ENCODE results near the gene JARID2. TPM values are rescaled to one million over a fixed set of nuclear protein-coding genes. Genes with fewer than 3 reads are reported as not detected.

Gene JARID2
- total RNA-seq, 1 donor from 2014 or later, result 66.1 TPM

GRCh38 chr6:15518878-15519277 lies 273.0 kb downstream of the JARID2 start:
- peaks cover 9% of the 10 kb centered on the region for H3K4me1 Mint-ChIP-seq (ENCODE audit: unreplicated experiment)
- peaks cover 70% of the 10 kb centered on the region for H3K36me3 Mint-ChIP-seq (ENCODE audit: low read depth, unreplicated experiment)
- H3K4me3 Mint-ChIP-seq (ENCODE audit: unreplicated experiment), result peak overlapping the region; percentile 52
- TF ChIP-seq CTCF (IDR thresholded peaks at IDR 0.05; ENCODE audit: unreplicated experiment), result no peak
- H3K27ac Mint-ChIP-seq (ENCODE audit: unreplicated experiment), result peak overlapping the region; percentile 8
- peaks cover 26% of the 10 kb centered on the region for H3K27me3 Mint-ChIP-seq (ENCODE audit: unreplicated experiment)
- H3K9me3 Mint-ChIP-seq (ENCODE audit: unreplicated experiment), result no peaks in the 10 kb centered on the region
- no peak for DNase-seq (ENCODE audit: low spot score)

GRCh38 chr6:15519681-15520080 lies 273.8 kb downstream of the JARID2 start:
- Mint-ChIP-seq H3K27ac (ENCODE audit: unreplicated experiment) (peak overlapping the region; percentile 23), H3K9me3 (ENCODE audit: unreplicated experiment) (no peaks in the 10 kb centered on the region), H3K36me3 (ENCODE audit: low read depth, unreplicated experiment) (peaks cover 69% of the 10 kb centered on the region), H3K4me3 (ENCODE audit: unreplicated experiment) (no peak overlapping the region), H3K27me3 (ENCODE audit: unreplicated experiment) (peaks cover 24% of the 10 kb centered on the region), H3K4me1 (ENCODE audit: unreplicated experiment) (peaks cover 6% of the 10 kb centered on the region)
- no peak for TF ChIP-seq CTCF (IDR thresholded peaks at IDR 0.05; ENCODE audit: unreplicated experiment)
- no peak for DNase-seq (ENCODE audit: low spot score)

GRCh38 chr6:15520626-15521203 lies 274.8 kb downstream of the JARID2 start:
- no peak for DNase-seq (ENCODE audit: low spot score)
- Mint-ChIP-seq H3K27me3 (ENCODE audit: unreplicated experiment) (peaks cover 26% of the 10 kb centered on the region), H3K27ac (ENCODE audit: unreplicated experiment) (peak overlapping the region; percentile 64), H3K4me3 (ENCODE audit: unreplicated experiment) (no peak overlapping the region), H3K36me3 (ENCODE audit: low read depth, unreplicated experiment) (peaks cover 76% of the 10 kb centered on the region), H3K9me3 (ENCODE audit: unreplicated experiment) (no peaks in the 10 kb centered on the region), H3K4me1 (ENCODE audit: unreplicated experiment) (peaks cover 6% of the 10 kb centered on the region)
- no peak for TF ChIP-seq CTCF (IDR thresholded peaks at IDR 0.05; ENCODE audit: unreplicated experiment)

- Mint-ChIP-seq H3K36me3 (ENCODE audit: low read depth, unreplicated experiment) (peaks cover 76% of the 10 kb centered on the region), H3K4me1 (ENCODE audit: unreplicated experiment) (peaks cover 6% of the 10 kb centered on the region), H3K27ac (ENCODE audit: unreplicated experiment) (peak overlapping the region; percentile 18), H3K4me3 (ENCODE audit: unreplicated experiment) (no peak overlapping the region), H3K9me3 (ENCODE audit: unreplicated experiment) (no peaks in the 10 kb centered on the region), H3K27me3 (ENCODE audit: unreplicated experiment) (peaks cover 28% of the 10 kb centered on the region)
- no peak for DNase-seq (ENCODE audit: low spot score)
- no peak for TF ChIP-seq CTCF (IDR thresholded peaks at IDR 0.05; ENCODE audit: unreplicated experiment)
Observed at GRCh38 chr6:15521582-15521981, 275.7 kb downstream of the JARID2 start.

- no peak for TF ChIP-seq CTCF (IDR thresholded peaks at IDR 0.05; ENCODE audit: unreplicated experiment)
- peaks cover 28% of the 10 kb centered on the region for H3K27me3 Mint-ChIP-seq (ENCODE audit: unreplicated experiment)
- H3K4me1 Mint-ChIP-seq (ENCODE audit: unreplicated experiment), result peaks cover 6% of the 10 kb centered on the region
- peaks cover 81% of the 10 kb centered on the region for H3K36me3 Mint-ChIP-seq (ENCODE audit: low read depth, unreplicated experiment)
- no peak for DNase-seq (ENCODE audit: low spot score)
- H3K27ac Mint-ChIP-seq (ENCODE audit: unreplicated experiment), result no peak overlapping the region
- H3K9me3 Mint-ChIP-seq (ENCODE audit: unreplicated experiment), result no peaks in the 10 kb centered on the region
- H3K4me3 Mint-ChIP-seq (ENCODE audit: unreplicated experiment), result no peak overlapping the region
Observed at GRCh38 chr6:15522026-15522425, 276.2 kb downstream of the JARID2 start.
